BLaER1 treated with 17β-estradiol and CSF1 and Interleukin-3, amounts not matched to agents 10 nM and 100 nM (cell line): Measurements from ENCODE around the gene EPN1.

Experiments
- H3K27ac ChIP-seq, 11 experiments: shearing (Covaris generic); formaldehyde crosslinking; 2 replicates each; pipeline ENCODE4 v1.8.1; 2022
- H3K27me3 ChIP-seq, 11 experiments: shearing (Covaris generic); formaldehyde crosslinking; 2 replicates each; pipeline ENCODE4 v1.8.1; 2022
- H3K36me3 ChIP-seq, 11 experiments: shearing (Covaris generic); formaldehyde crosslinking; 2 replicates each; pipeline ENCODE4 v1.8.1; 2022
- H3K4me1 ChIP-seq, 10 experiments: shearing (Covaris generic); formaldehyde crosslinking; 2 replicates each; pipeline ENCODE4 v1.8.1; 2022
- H3K4me2 ChIP-seq, 11 experiments: shearing (Covaris generic); formaldehyde crosslinking; 2 replicates each; pipeline ENCODE4 v1.8.1; 2022
- H3K4me3 ChIP-seq, 10 experiments: shearing (Covaris generic); formaldehyde crosslinking; 2 replicates each; pipeline ENCODE4 v1.8.1; 2022
- H3K9ac ChIP-seq, 11 experiments: shearing (Covaris generic); formaldehyde crosslinking; 2 replicates each; pipeline ENCODE4 v1.8.1; 2022
- H3K9me3 ChIP-seq, 11 experiments: shearing (Covaris generic); formaldehyde crosslinking; replicated peaks in 1 of 11; 2 replicates each; pipeline ENCODE4 v1.8.1; 2022
- H4K20me1 ChIP-seq, 11 experiments: shearing (Covaris generic); formaldehyde crosslinking; 2 replicates each; pipeline ENCODE4 v1.8.1; 2022
- Cebpa-rat ChIP-seq, 11 experiments: shearing (Covaris generic); IDR thresholded peaks; 2 replicates each; pipeline ENCODE4 v1.8.1; 2022

The EPN1 gene

DNA sequence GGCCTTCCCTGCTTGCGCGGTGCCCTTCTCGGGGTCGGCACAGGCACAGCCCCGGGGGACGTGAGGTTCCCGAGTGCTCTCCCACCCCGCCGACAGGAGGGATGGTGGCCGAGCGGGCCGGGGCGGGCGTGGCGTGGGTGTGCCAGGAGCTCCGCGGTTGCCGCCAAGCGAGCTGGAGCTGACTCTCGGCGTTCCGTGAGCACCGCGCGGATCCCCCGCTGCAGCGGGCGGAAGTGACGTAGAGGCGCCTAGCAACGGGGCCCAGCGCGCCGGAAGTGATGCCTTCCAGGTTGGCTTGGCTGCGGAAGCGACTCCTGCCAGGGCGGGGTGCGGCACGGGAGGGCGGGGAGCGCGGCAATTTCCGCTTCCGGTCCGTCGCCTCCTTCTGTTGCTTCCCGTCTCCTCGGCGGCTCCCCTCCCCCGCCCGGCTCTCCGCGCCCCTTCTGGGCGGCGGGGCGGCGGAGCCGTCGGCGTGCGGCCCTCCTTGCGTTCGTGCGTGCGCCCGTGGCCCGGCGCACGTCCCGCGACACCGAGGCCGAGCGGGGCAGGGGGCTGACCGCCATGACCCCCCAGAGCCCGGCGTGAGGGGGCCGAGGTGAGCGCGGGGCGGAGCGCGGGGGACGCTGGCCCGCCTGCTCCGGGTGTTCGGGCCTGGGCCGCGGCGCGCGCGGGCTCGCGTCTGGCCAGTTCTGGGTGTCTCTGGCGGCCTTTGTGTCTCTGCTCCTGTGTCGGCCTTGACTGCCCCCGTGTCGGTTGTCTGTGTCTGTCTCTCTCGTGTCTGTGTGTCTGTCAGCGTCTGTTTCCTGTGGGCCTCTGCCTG is at the start of gene EPN1:
Gene EPN1 (plus strand): TSS at position 386 of the 820 bp plus-strand sequence. CDS start 3,402 bp downstream, outside the sequence.
- H3K9ac ChIP-seq: peak within 1 kb of the TSS; percentile 93 to 98 (median 97)
- H3K4me2 ChIP-seq: peak within 1 kb of the TSS; percentile 87 to 98 (median 93)
- H3K4me1 ChIP-seq: peaks cover 52 to 87% (median 82%) of the 10 kb centered on the region in 10 experiments
- no peaks in the 10 kb centered on the region for H3K27me3 ChIP-seq
- peak within 1 kb of the TSS; percentile 92 to 98 (median 95) for H3K27ac ChIP-seq
- H4K20me1 ChIP-seq: peaks cover 48 to 96% (median 83%) of the 10 kb centered on the region in 11 experiments
- H3K36me3 ChIP-seq: peaks cover 41 to 70% (median 59%) of the 10 kb centered on the region in 11 experiments
- TF ChIP-seq Cebpa-rat (IDR thresholded peaks at IDR 0.05): no peak
- H3K9me3 ChIP-seq: no peaks in the 10 kb centered on the region
- peak within 1 kb of the TSS; percentile 79 to 98 (median 92) for H3K4me3 ChIP-seq

DNA sequence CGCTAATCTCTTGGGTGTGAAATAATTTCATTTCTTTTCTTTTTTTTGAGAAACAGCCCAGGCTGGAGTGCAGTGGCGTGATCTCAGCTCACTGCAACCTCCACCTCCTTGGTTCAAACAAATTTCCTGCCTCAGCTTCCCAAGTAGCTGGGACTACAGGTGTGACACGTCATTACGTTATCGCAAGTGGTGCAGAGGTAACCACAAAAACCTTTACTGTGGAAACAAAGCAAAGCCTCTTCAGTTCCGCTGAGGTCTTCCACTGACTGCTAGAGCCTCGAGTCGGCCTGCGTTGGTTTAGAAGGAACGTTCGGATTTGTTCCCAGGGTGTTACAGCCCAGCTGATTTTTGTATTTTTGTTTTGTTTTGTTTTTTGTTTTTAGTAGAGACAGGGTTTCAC is 48.7 kb upstream of the EPN1 start:
- Histone ChIP-seq H3K27me3 (no peaks in the 10 kb centered on the region), H3K4me3 (no peak overlapping the region), H3K36me3 (peaks cover 6 to 13% (median 9%) of the 10 kb centered on the region in 11 experiments; a peak in 16 of 22 replicates), H3K9me3 (no peaks in the 10 kb centered on the region), H3K27ac (no peak overlapping the region), H4K20me1 (peaks cover 0 to 20% (median 4%) of the 10 kb centered on the region in 11 experiments; a peak in 10 of 22 replicates), H3K9ac (no peak overlapping the region; a peak in 1 of 22 replicates), H3K4me1 (peaks cover 26 to 47% (median 38%) of the 10 kb centered on the region in 10 experiments), H3K4me2 (no peak overlapping the region)
- TF ChIP-seq Cebpa-rat (IDR thresholded peaks at IDR 0.05): no peak

DNA sequence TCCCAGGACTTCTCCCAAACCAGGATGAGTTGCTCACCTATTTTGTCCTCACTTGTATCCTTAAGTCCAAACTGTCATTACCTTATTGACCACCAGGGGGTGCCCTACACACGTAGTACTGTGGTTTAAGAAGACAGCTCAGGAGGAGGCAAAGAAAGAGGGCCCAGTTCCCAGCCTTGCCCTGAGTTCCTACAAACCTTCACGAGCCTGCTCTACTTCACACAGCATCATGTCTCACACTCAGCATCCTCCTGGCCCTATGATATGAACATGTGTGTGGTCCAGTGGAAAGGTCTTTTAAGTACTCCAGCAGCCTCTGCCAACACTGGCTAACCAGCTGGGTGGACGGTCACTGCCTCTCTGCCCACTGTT is 42.6 kb upstream of the EPN1 start:
- peaks cover 45 to 70% (median 59%) of the 10 kb centered on the region in 10 experiments for H3K4me1 ChIP-seq
- TF ChIP-seq Cebpa-rat (IDR thresholded peaks at IDR 0.05): no peak
- H3K4me2 ChIP-seq: peak overlapping the region in 2 of 11 experiments; percentile 13 to 21; a peak in 1 of 22 replicates
- no peaks in the 10 kb centered on the region; a peak in 1 of 22 replicates for H4K20me1 ChIP-seq
- no peaks in the 10 kb centered on the region for H3K9me3 ChIP-seq
- H3K9ac ChIP-seq: peak overlapping the region in 2 of 11 experiments; percentile 23 to 65; a peak in 2 of 22 replicates
- 0 out of 22 replicates have a peak, but pooled peaks cover 0 to 3% (median 0%) of the 10 kb centered on the region in 11 experiments for H3K36me3 ChIP-seq
- H3K4me3 ChIP-seq: no peak overlapping the region
- H3K27me3 ChIP-seq: no peaks in the 10 kb centered on the region
- H3K27ac ChIP-seq: no peak overlapping the region; a peak in 1 of 22 replicates

DNA sequence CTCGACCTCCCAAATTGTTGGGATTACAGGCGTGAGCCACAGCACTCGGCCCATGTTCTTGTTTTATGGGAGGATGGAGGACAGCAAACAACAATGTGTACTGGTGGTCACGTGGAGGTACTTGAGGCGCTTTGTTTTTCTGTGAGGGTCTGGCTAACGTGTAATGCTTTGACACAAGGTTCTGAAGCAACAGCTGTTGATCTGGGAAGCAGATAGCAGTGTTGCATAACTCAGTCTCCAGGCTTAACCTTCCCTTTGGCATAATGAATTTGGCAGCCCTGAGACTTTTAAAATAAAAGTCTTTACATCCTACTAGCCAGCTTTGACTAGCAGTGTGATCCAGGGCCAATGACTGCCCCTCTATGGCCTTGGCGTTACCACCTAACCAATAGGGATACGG is 41.2 kb upstream of the EPN1 start:
- H3K4me1 ChIP-seq: peaks cover 55 to 79% (median 67%) of the 10 kb centered on the region in 10 experiments
- H3K4me2 ChIP-seq: peak overlapping the region; percentile 94 to 100 (median 97)
- H3K36me3 ChIP-seq: peaks cover 5 to 13% (median 8%) of the 10 kb centered on the region in 11 experiments; a peak in 11 of 22 replicates
- H3K27ac ChIP-seq: peak overlapping the region; percentile 92 to 99 (median 95); a peak in 21 of 22 replicates
- no peaks in the 10 kb centered on the region for H3K9me3 ChIP-seq
- peak overlapping the region; percentile 75 to 98 (median 91); a peak in 14 of 20 replicates for H3K4me3 ChIP-seq
- H3K27me3 ChIP-seq: no peaks in the 10 kb centered on the region
- no peaks in the 10 kb centered on the region; a peak in 1 of 22 replicates for H4K20me1 ChIP-seq
- peak overlapping the region; percentile 90 to 99 (median 96); a peak in 17 of 22 replicates for H3K9ac ChIP-seq
- TF ChIP-seq Cebpa-rat (IDR thresholded peaks at IDR 0.05): no peak

DNA sequence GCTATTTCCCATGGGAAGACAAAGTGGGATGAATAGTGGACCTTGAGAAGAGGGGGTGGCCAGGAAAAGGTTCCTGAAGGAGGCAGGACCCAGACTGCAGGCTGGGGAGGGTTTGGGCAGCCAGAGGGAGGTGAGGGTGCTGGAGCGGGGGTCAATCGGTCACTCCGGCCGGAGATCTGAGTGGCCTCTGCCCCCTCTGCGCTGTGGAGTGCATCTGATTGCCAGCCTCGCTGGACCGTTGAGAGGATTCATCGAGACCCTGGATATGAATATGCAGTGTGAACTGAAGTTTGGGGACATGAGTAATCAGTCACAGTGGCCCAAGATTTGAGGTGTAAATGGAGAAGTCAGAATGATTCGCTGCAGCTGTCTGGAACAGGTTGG is 39.7 kb upstream of the EPN1 start:
- peak overlapping the region; percentile 94 to 100 (median 97) for H3K4me2 ChIP-seq
- H3K4me1 ChIP-seq: peaks cover 53 to 79% (median 66%) of the 10 kb centered on the region in 10 experiments
- H3K27me3 ChIP-seq: no peaks in the 10 kb centered on the region
- peak overlapping the region; percentile 90 to 99 (median 96) for H3K9ac ChIP-seq
- H3K27ac ChIP-seq: peak overlapping the region; percentile 92 to 99 (median 95)
- peaks cover 5 to 13% (median 8%) of the 10 kb centered on the region in 11 experiments; a peak in 11 of 22 replicates for H3K36me3 ChIP-seq
- TF ChIP-seq Cebpa-rat (IDR thresholded peaks at IDR 0.05): no peak
- peak overlapping the region; percentile 75 to 98 (median 91) for H3K4me3 ChIP-seq
- no peaks in the 10 kb centered on the region for H3K9me3 ChIP-seq
- H4K20me1 ChIP-seq: no peaks in the 10 kb centered on the region; a peak in 1 of 22 replicates

DNA sequence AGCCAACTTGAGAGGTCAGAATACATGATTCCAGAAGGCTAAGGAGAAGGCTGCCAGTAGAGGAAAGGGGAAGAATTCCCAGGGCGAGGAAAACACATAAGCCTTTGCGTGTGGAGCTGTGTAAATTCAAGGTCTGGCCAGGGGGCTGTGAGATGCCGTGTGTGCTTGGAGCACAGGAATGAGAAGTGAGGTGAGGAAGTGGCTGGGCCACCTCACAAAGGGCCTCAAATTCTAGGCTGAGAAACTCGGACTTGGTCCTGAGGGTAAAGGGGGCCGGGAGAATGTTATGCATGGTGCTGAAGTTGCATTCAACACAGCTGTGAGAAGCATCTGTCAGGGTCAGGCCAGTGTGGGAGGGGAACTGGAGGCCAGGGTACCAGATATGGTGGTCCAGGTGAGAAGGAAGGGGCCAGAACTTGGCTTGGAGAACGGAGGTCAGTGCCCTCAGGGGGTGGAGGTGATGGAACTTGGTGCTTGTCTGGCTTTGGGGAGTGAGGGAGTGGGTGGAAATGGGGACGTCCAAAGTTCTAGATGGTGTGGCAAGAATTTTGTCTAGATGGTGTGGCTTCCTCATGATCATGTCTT is 39.1 kb upstream of the EPN1 start:
- Histone ChIP-seq H3K4me2 (peak overlapping the region; percentile 94 to 100 (median 97)), H3K9me3 (no peaks in the 10 kb centered on the region), H3K4me1 (peaks cover 53 to 79% (median 66%) of the 10 kb centered on the region in 10 experiments), H3K27ac (peak overlapping the region; percentile 92 to 99 (median 95)), H3K36me3 (peaks cover 5 to 13% (median 8%) of the 10 kb centered on the region in 11 experiments; a peak in 11 of 22 replicates), H3K4me3 (peak overlapping the region; percentile 75 to 98 (median 91)), H4K20me1 (no peaks in the 10 kb centered on the region; a peak in 1 of 22 replicates), H3K9ac (peak overlapping the region; percentile 90 to 99 (median 96)), H3K27me3 (no peaks in the 10 kb centered on the region)
- TF ChIP-seq Cebpa-rat (IDR thresholded peaks at IDR 0.05): no peak

DNA sequence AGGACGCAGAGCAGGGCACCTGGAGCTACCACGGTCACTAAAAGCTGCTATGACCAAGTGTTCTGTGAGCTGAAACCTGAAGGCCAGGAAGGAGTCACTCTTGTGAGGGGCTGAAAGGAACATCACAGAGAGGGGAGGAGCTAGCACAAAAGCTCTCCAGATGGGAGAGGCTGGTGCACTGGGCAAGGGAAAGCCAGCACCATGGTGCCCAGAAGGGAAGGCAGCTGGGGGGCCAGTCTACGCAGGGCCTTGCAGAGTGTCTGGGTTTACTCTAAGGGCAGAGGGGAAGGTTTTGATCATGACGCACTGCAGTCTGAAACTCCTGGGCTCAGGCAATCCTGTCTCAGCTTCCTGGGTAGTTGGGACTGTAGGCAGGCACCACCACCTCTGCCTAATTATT is 38.3 kb upstream of the EPN1 start:
- no peaks in the 10 kb centered on the region for H3K9me3 ChIP-seq
- H3K4me3 ChIP-seq: peak overlapping the region in 7 of 10 experiments; percentile 75 to 98 (median 94); a peak in 7 of 20 replicates
- peak overlapping the region in 10 of 11 experiments; percentile 90 to 99 (median 96); a peak in 18 of 22 replicates for H3K9ac ChIP-seq
- peaks cover 5 to 13% (median 8%) of the 10 kb centered on the region in 11 experiments; a peak in 11 of 22 replicates for H3K36me3 ChIP-seq
- H3K4me1 ChIP-seq: peaks cover 53 to 75% (median 66%) of the 10 kb centered on the region in 10 experiments
- TF ChIP-seq Cebpa-rat (IDR thresholded peaks at IDR 0.05): no peak
- H4K20me1 ChIP-seq: no peaks in the 10 kb centered on the region; a peak in 1 of 22 replicates
- H3K27ac ChIP-seq: peak overlapping the region in 3 of 11 experiments; percentile 93 to 96 (median 95); a peak in 2 of 22 replicates
- no peaks in the 10 kb centered on the region for H3K27me3 ChIP-seq
- peak overlapping the region; percentile 94 to 100 (median 97) for H3K4me2 ChIP-seq

DNA sequence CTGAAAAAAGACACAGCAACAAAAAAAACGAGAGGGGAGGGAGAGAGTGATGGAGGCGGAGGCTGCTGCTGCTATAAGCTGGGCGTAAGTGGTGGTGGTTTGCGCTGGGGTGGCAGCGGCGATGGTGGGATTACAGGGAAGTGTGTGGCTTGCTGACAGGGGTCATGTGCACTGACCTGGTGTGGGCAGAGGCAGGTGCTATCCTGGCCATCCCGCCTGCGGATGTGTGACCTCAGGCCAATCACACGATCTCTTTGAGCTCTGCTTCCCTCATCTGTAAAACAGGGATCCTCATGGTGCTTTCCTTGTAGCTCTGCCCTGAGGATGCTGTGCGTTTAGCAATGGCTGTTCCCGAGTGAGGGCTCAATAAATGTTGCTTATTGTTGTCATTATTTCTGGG is 37.5 kb upstream of the EPN1 start:
- Histone ChIP-seq H3K27me3 (no peaks in the 10 kb centered on the region), H3K9ac (peak overlapping the region in 4 of 11 experiments; percentile 9 to 97 (median 94); a peak in 4 of 22 replicates), H3K9me3 (no peaks in the 10 kb centered on the region), H3K36me3 (peaks cover 5 to 13% (median 8%) of the 10 kb centered on the region in 11 experiments; a peak in 11 of 22 replicates), H4K20me1 (peaks cover 0 to 6% (median 0%) of the 10 kb centered on the region in 11 experiments; a peak in 3 of 22 replicates), H3K4me1 (peaks cover 55 to 80% (median 67%) of the 10 kb centered on the region in 10 experiments), H3K4me3 (no peak overlapping the region), H3K27ac (no peak overlapping the region; a peak in 1 of 22 replicates), H3K4me2 (peak overlapping the region in 9 of 11 experiments; percentile 8 to 100 (median 97); a peak in 13 of 22 replicates)
- no peak for TF ChIP-seq Cebpa-rat (IDR thresholded peaks at IDR 0.05)
